K562 (cell line): ENCODE measurements around the gene DRG1. TPM values are rescaled to one million over a fixed set of nuclear protein-coding genes. Genes with fewer than 3 reads are reported as not detected.

Experiments used
- ARID3A ChIP-seq: IDR thresholded peaks from 2 replicates; pipeline ENCODE4 v1.6.1; 2012; ENCODE audit warnings: low read depth, low read length, improper control_type of control experiment, borderline replicate concordance
- BRCA1 ChIP-seq, 2 experiments: fragments of 450-650 bp in 1 of 2; sonication (generic) in 1 of 2; formaldehyde crosslinking in 1 of 2; IDR thresholded peaks; 2 replicates each; pipeline versions ENCODE4 v1.5.0 to v1.6.1; 2017 to 2020; ENCODE audit warnings: mild to moderate bottlenecking in 1 of 2, missing genetic modification reagents in 1 of 2
- CCAR2 ChIP-seq: fragments of 200-400 bp; formaldehyde crosslinking; IDR thresholded peaks from 2 replicates; pipeline ENCODE4 v1.6.1; 2017; ENCODE audit warnings: mild to moderate bottlenecking, low read depth, low read length
- CHD1 ChIP-seq: fragments of 200-600 bp; sonication (generic); IDR thresholded peaks from one replicate; pipeline ENCODE4 v1.6.1; 2012; ENCODE audit warnings: mild to moderate bottlenecking, moderate library complexity, low read length, inconsistent platforms
- EZH2 ChIP-seq: IDR thresholded peaks from 2 replicates; pipeline ENCODE4 v1.6.1; 2012; ENCODE audit warnings: low read depth, mild to moderate bottlenecking, inconsistent platforms, low read length, borderline replicate concordance
- FOSL1 ChIP-seq: fragments of 200-800 bp; sonication (Bioruptor generic); conservative IDR thresholded peaks from 2 replicates; pipeline ENCODE4 v1.6.1; 2016; ENCODE audit warnings: missing genetic modification characterization, missing compliant biosample characterization
- MIER1 ChIP-seq: fragments of 450-650 bp; IDR thresholded peaks from 2 replicates; pipeline ENCODE4 v1.6.1; 2016; ENCODE audit warnings: antibody characterized with exemption, mild to moderate bottlenecking, low read depth
- MXI1 ChIP-seq: IDR thresholded peaks from 2 replicates; pipeline ENCODE4 v1.6.1; 2011; ENCODE audit warnings: low read depth, mild to moderate bottlenecking, improper control_type of control experiment, low read length
- NELFE ChIP-seq: IDR thresholded peaks from 2 replicates; pipeline ENCODE4 v1.6.1; 2011; ENCODE audit warnings: mild to moderate bottlenecking; ENCODE audit not compliant: insufficient read depth, insufficient read length
- OTX1 ChIP-seq: fragments of 450-650 bp; formaldehyde crosslinking; IDR thresholded peaks from 2 replicates; pipeline ENCODE4 v1.4.0; 2022; ENCODE audit warnings: mild to moderate bottlenecking
- PREB ChIP-seq: sonication (generic); formaldehyde crosslinking; IDR thresholded peaks from 2 replicates; pipeline ENCODE4 v1.8.1; 2023; ENCODE audit warnings: mild to moderate bottlenecking, missing genetic modification reagents
- RBM39 ChIP-seq: fragments of 200-400 bp; formaldehyde crosslinking; optimal IDR thresholded peaks from 2 replicates; pipeline ENCODE3; 2018; ENCODE audit warnings: low read depth, low read length
- SNAPC5 ChIP-seq: fragments of 250-450 bp; sonication (Bioruptor Pico); IDR thresholded peaks from 2 replicates; pipeline ENCODE4 v1.8.0; 2021; ENCODE audit warnings: moderate library complexity, mild to moderate bottlenecking, inconsistent platforms
- SNIP1 ChIP-seq: fragments of 450-650 bp; IDR thresholded peaks from 2 replicates; pipeline ENCODE4 v1.7.1; 2017; ENCODE audit warnings: low read depth, mild to moderate bottlenecking
- TAF15 ChIP-seq: fragments of 200-400 bp; formaldehyde crosslinking; IDR thresholded peaks from 2 replicates; pipeline ENCODE4 v1.6.1; 2017; ENCODE audit warnings: mild to moderate bottlenecking, low read depth, low read length, moderate library complexity
- TARDBP ChIP-seq: fragments of 450-650 bp; IDR thresholded peaks from 2 replicates; pipeline ENCODE4 v1.6.1; 2016
- TCF3 ChIP-seq: sonication (generic); formaldehyde crosslinking; IDR thresholded peaks from 2 replicates; pipeline ENCODE4 v1.4.0; 2020; ENCODE audit warnings: mild to moderate bottlenecking, missing genetic modification reagents
- U2AF2 ChIP-seq: fragments of 200-400 bp; formaldehyde crosslinking; optimal IDR thresholded peaks from 2 replicates; pipeline ENCODE3; 2017; ENCODE audit warnings: low read depth, mild to moderate bottlenecking, low read length
- WHSC1 ChIP-seq: IDR thresholded peaks from one replicate; pipeline ENCODE4 v1.6.1; 2012; ENCODE audit warnings: low read length, control low read depth, inconsistent platforms
- ZBED1 ChIP-seq: IDR thresholded peaks from 2 replicates; pipeline ENCODE4 v1.6.1; 2014
- ZNF699 ChIP-seq: fragments of 250-450 bp; sonication (Bioruptor Pico); IDR thresholded peaks from 2 replicates; pipeline ENCODE4 v1.8.0; 2021; ENCODE audit warnings: mild to moderate bottlenecking, moderate library complexity; ENCODE audit not compliant: insufficient replicate concordance
- polyA plus RNA-seq, 8 experiments: library from polyadenylated mRNA; depleted of rRNA in 4 of 8; stranded (reverse) in 5 of 8; unstranded in 3 of 8; fragments of >200 nt; fragmentation: Nextera tagmentation in 2 of 8; fragmentation: Illumina TruSeq in 1 of 8; extraction: Ambion mirVana in 2 of 8; extraction: Trizol in 1 of 8; gene quantifications; 2 replicates each; pipeline versions ENCODE4 v1.2.1 to v1.2.3, GENCODE V29; 2011 to 2014; ENCODE audit warnings: inconsistent platforms in 1 of 8, missing spikeins in 1 of 8
- total RNA-seq, 7 experiments: library from RNA; depleted of rRNA in 6 of 7; stranded (reverse); fragments of >200 nt in 6 of 7; fragmentation: Illumina TruSeq in 2 of 7; extraction: Trizol in 2 of 7; gene quantifications; 2 replicates each; pipeline versions ENCODE4 v1.2.1 to v1.2.3, GENCODE V29; 2011 to 2021; ENCODE audit warnings: low replicate concordance in 1 of 7
- TF ChIP-seq, protein P1 (sequence below), 2 experiments: IDR thresholded peaks; 2 replicates each; pipeline ENCODE4 v1.6.1; 2011; ENCODE audit warnings: borderline replicate concordance in 1 of 2, control low read depth in 1 of 2, low read depth in 1 of 2, low read length in 1 of 2, mild to moderate bottlenecking in 1 of 2, mixed read lengths in 1 of 2, moderate library complexity in 1 of 2; ENCODE audit not compliant: insufficient read depth in 1 of 2, insufficient read length in 1 of 2, poor library complexity in 1 of 2, severe bottlenecking in 1 of 2; ENCODE audit errors: extremely low read depth in 1 of 2
- TF ChIP-seq, protein P2 (sequence below): IDR thresholded peaks from 3 replicates; pipeline ENCODE4 v1.6.1; 2011; ENCODE audit warnings: borderline replicate concordance, mild to moderate bottlenecking; ENCODE audit not compliant: insufficient read length, insufficient read depth

DRG1 gene
- total and polyA plus RNA-seq, 9 of the 15 experiments (the other 6 are each of a cell fraction or from before 2014, with no cell fraction given), result 76.4 to 211 (median 93.3) TPM

GRCh38 chr22:31399211-31400022 is at the start of gene DRG1 (continued):
- TF ChIP-seq PREB (CRISPR knock-in tag) (no peak), TARDBP (no peak), RBM39 (no peak), NELFE (no peak), EZH2 (no peak), MXI1 (peak; percentile 28; the same call in 1 of the 2 replicates), U2AF2 (no peak), SNIP1 (no peak), OTX1 (CRISPR knock-in tag) (no peak), ZBED1 (no peak), MIER1 (no peak), CCAR2 (no peak), CHD1 (no peak), TCF3 (CRISPR knock-in tag) (no peak), FOSL1 (no peak), SNAPC5 (CRISPR knock-in tag) (no peak), TAF15 (no peak), WHSC1 (no peak), ARID3A (no peak), BRCA1 (IDR thresholded peaks at IDR 0.05) (no peak), BRCA1 (CRISPR knock-in tag; IDR thresholded peaks at IDR 0.05) (no peak), ZNF699 (CRISPR knock-in tag) (no peak)
- TF ChIP-seq, protein P1, sequence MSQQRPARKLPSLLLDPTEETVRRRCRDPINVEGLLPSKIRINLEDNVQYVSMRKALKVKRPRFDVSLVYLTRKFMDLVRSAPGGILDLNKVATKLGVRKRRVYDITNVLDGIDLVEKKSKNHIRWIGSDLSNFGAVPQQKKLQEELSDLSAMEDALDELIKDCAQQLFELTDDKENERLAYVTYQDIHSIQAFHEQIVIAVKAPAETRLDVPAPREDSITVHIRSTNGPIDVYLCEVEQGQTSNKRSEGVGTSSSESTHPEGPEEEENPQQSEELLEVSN (IDR thresholded peaks at IDR 0.05; ENCODE audit: borderline replicate concordance in 1 of 2, extremely low read depth in 1 of 2, insufficient read depth in 1 of 2, insufficient read length in 1 of 2, low read depth in 1 of 2, low read length in 1 of 2, poor library complexity in 1 of 2, severe bottlenecking in 1 of 2), result peak; percentile 42 to 70
- TF ChIP-seq, protein P2, sequence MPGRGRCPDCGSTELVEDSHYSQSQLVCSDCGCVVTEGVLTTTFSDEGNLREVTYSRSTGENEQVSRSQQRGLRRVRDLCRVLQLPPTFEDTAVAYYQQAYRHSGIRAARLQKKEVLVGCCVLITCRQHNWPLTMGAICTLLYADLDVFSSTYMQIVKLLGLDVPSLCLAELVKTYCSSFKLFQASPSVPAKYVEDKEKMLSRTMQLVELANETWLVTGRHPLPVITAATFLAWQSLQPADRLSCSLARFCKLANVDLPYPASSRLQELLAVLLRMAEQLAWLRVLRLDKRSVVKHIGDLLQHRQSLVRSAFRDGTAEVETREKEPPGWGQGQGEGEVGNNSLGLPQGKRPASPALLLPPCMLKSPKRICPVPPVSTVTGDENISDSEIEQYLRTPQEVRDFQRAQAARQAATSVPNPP, result no peak
